OCI-LY7 (cell line): Measurements from ENCODE around the gene PRKD1. TPM values are rescaled to one million over a fixed set of nuclear protein-coding genes. Genes with fewer than 3 reads are reported as not detected.

Source experiments
- BruUV-seq: library from RNA; stranded (reverse); fragments of 400-500 nt; replicated peaks from 2 replicates; lab custom pipeline; 2021; lab: Mats Ljungman, UMichigan
- CTCF ChIA-PET: fragments of 300-600 bp; sonication (Branson Sonifier 250); formaldehyde crosslinking; loops from one replicate; lab custom pipeline; 2022; ENCODE audit warnings: antibody characterized with exemption; ENCODE audit not compliant: unreplicated experiment; lab: Charles Lee
- POLR2A ChIA-PET: fragments of 300-600 bp; sonication (Branson Sonifier 250); formaldehyde crosslinking; loops from one replicate; lab custom pipeline; 2022; ENCODE audit warnings: antibody characterized with exemption; lab: Charles Lee
- DNase-seq: peaks from one replicate; pipeline ENCODE4 v3.0.0-alpha.2; 2015; ENCODE audit warnings: low spot score
- H2AFZ ChIP-seq: fragments of 200-600 bp; sonication (generic), shearing (Covaris generic); 2 replicates; pipeline ENCODE4 v1.6.1; 2014; ENCODE audit warnings: mild to moderate bottlenecking, antibody characterized with exemption, low read length, moderate library complexity
- H3K27ac ChIP-seq: fragments of 200-600 bp; sonication (generic); 2 replicates; pipeline ENCODE4 v1.5.1; 2014; ENCODE audit warnings: mixed run types, low read depth, mild to moderate bottlenecking, moderate library complexity, low read length, inconsistent platforms; ENCODE audit not compliant: poor library complexity, severe bottlenecking
- H3K36me3 ChIP-seq: fragments of 200-600 bp; sonication (generic); 2 replicates; pipeline ENCODE4 v1.6.1; 2014; ENCODE audit warnings: mild to moderate bottlenecking, antibody characterized with exemption, low read length, moderate library complexity, mixed read lengths; ENCODE audit not compliant: insufficient read depth
- H3K4me1 ChIP-seq: fragments of 200-600 bp; sonication (generic); 2 replicates; pipeline ENCODE4 v1.5.1; 2014; ENCODE audit warnings: mild to moderate bottlenecking, low read length; ENCODE audit not compliant: insufficient read depth, poor library complexity, severe bottlenecking
- H3K4me2 ChIP-seq: fragments of 200-600 bp; sonication (generic); 2 replicates; pipeline ENCODE4 v1.6.1; 2014; ENCODE audit warnings: mild to moderate bottlenecking, low read length
- H3K4me3 ChIP-seq: fragments of 200-600 bp; sonication (generic); 2 replicates; pipeline ENCODE4 v1.5.1; 2014; ENCODE audit warnings: mild to moderate bottlenecking, low read depth, low read length; ENCODE audit not compliant: poor library complexity, severe bottlenecking
- H3K79me2 ChIP-seq: fragments of 200-600 bp; sonication (generic); 2 replicates; pipeline ENCODE4 v1.6.1; 2016; ENCODE audit warnings: low read depth, mild to moderate bottlenecking, low read length, moderate library complexity, mixed read lengths; ENCODE audit not compliant: insufficient read depth
- H3K9me2 ChIP-seq: fragments of 200-600 bp; sonication (generic); 2 replicates; pipeline ENCODE4 v1.6.1; 2016; ENCODE audit warnings: mild to moderate bottlenecking, low read length, mixed read lengths; ENCODE audit not compliant: insufficient read depth
- H3K9me3 ChIP-seq: fragments of 200-600 bp; sonication (generic); 2 replicates; pipeline ENCODE4 v1.6.1; 2014; ENCODE audit warnings: mild to moderate bottlenecking, mixed run types, low read length, mixed read lengths
- H4K20me1 ChIP-seq: fragments of 200-600 bp; sonication (generic); 2 replicates; pipeline ENCODE4 v1.6.1; 2014; ENCODE audit warnings: mild to moderate bottlenecking, antibody characterized with exemption, low read length, moderate library complexity, mixed read lengths; ENCODE audit not compliant: insufficient read depth
- EZH2phosphoT487 ChIP-seq: fragments of 200-600 bp; sonication (generic); IDR thresholded peaks from 2 replicates; pipeline ENCODE4 v1.6.1; 2018; ENCODE audit warnings: low read depth, borderline replicate concordance, mild to moderate bottlenecking, mixed run types, antibody characterized with exemption, low read length, moderate library complexity, mixed read lengths
- intact Hi-C: fragments of 100-400 bp; cut with micrococcal nuclease; formaldehyde crosslinking; loops from one replicate; pipeline ENCODE4 v1.10.0; 2022; ENCODE audit not compliant: unreplicated experiment
- total RNA-seq, 2 experiments: library from RNA; depleted of rRNA in 1 of 2; stranded (reverse); fragments of >200 nt in 1 of 2; shearing (Covaris generic) in 1 of 2; gene quantifications; 2 replicates each; pipeline ENCODE4 v1.2.3, GENCODE V29; 2014 to 2022
- TF ChIP-seq, protein P1 (sequence below): fragments of 200-600 bp; sonication (generic); conservative IDR thresholded peaks from 2 replicates; pipeline ENCODE4 v1.5.1; 2014; ENCODE audit warnings: mild to moderate bottlenecking, antibody characterized with exemption, low read length, moderate library complexity, mixed read lengths

Gene PRKD1
- total RNA-seq, 2 experiments from 2014 or later: not detected

DNA sequence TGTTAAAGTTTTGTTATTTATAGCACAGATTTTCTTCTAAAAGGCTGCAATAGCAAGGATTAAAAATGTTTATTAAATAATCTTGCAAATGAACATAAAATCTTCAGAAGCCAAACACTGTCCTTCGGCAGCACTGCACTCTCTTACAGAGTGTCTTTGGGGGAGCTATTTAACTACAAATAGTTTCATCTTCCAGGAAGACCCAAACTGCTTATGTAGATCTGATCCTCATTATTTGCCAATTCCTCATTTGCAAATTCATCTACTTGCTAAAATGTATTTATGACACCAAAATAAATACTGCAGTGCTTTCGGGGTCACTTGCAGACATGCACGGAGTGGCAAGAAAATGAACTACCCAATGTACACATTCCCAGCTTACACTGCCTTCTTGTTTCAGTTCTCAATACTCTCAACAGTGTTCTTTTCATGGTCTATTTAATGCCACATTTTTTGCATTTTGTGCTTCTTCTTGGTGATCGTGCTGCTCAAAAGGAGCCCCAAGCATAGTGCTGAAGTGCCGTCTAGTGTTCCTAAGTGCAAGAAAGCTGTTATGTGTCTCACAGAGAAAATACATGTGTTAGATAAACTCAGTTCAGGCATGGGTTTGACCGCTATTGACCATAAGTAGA lies 128.1 kb downstream of the PRKD1 start:
- Histone ChIP-seq H3K27ac (no peak overlapping the region), H4K20me1 (no peaks in the 10 kb centered on the region), H3K4me3 (no peak overlapping the region), H3K9me2 (no peaks in the 10 kb centered on the region), H3K4me2 (no peak overlapping the region), H3K9me3 (no peaks in the 10 kb centered on the region), H3K4me1 (no peaks in the 10 kb centered on the region), H3K79me2 (no peaks in the 10 kb centered on the region), H2AFZ (no peak overlapping the region), H3K36me3 (no peaks in the 10 kb centered on the region)
- ChIA-PET POLR2A (interaction anchor here (0.6 kb wide), 1 partner anchor 58 kb away, joined by 3 read pairs; no protein-coding TSS in a partner anchor), CTCF (no interaction called here)
- no peak for DNase-seq
- TF ChIP-seq, protein P1, sequence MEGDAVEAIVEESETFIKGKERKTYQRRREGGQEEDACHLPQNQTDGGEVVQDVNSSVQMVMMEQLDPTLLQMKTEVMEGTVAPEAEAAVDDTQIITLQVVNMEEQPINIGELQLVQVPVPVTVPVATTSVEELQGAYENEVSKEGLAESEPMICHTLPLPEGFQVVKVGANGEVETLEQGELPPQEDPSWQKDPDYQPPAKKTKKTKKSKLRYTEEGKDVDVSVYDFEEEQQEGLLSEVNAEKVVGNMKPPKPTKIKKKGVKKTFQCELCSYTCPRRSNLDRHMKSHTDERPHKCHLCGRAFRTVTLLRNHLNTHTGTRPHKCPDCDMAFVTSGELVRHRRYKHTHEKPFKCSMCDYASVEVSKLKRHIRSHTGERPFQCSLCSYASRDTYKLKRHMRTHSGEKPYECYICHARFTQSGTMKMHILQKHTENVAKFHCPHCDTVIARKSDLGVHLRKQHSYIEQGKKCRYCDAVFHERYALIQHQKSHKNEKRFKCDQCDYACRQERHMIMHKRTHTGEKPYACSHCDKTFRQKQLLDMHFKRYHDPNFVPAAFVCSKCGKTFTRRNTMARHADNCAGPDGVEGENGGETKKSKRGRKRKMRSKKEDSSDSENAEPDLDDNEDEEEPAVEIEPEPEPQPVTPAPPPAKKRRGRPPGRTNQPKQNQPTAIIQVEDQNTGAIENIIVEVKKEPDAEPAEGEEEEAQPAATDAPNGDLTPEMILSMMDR: no peak
- TF ChIP-seq EZH2phosphoT487: no peak
- BruUV-seq: no TSS peak
- intact Hi-C loops: no loop called here

DNA sequence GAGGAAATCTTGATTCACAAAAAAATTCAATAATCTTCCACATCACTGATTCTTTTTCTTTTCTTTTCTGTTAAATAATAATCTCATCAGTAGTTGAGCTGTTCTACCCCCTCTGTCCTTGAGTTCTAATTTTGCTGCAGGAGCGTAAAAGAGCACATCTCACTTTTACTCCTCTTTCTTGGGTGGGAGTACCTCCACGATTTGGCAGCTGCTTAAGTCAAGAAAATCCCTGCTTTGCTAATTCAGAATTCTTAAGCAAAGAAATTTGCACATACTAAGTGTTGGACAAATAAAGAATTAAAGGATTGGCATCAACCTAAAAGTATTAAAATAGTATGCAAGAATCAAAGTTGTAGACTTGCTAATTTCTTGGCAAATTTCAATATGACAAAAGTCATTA lies 128.8 kb downstream of the PRKD1 start:
- Histone ChIP-seq H3K79me2 (no peaks in the 10 kb centered on the region), H3K4me1 (no peaks in the 10 kb centered on the region), H3K4me2 (no peak overlapping the region), H3K36me3 (no peaks in the 10 kb centered on the region), H3K27ac (no peak overlapping the region), H3K4me3 (no peak overlapping the region), H2AFZ (no peak overlapping the region), H3K9me2 (no peaks in the 10 kb centered on the region), H4K20me1 (no peaks in the 10 kb centered on the region), H3K9me3 (no peaks in the 10 kb centered on the region)
- CTCF ChIA-PET: no interaction called here
- no peak for DNase-seq
- no TSS peak for BruUV-seq
- POLR2A ChIA-PET: interaction anchor here (1.0 kb wide), 1 partner anchor 35 kb away, joined by 3 read pairs; no protein-coding TSS in a partner anchor
- TF ChIP-seq, protein P1: no peak
- TF ChIP-seq EZH2phosphoT487: no peak
- intact Hi-C loops: no loop called here

DNA sequence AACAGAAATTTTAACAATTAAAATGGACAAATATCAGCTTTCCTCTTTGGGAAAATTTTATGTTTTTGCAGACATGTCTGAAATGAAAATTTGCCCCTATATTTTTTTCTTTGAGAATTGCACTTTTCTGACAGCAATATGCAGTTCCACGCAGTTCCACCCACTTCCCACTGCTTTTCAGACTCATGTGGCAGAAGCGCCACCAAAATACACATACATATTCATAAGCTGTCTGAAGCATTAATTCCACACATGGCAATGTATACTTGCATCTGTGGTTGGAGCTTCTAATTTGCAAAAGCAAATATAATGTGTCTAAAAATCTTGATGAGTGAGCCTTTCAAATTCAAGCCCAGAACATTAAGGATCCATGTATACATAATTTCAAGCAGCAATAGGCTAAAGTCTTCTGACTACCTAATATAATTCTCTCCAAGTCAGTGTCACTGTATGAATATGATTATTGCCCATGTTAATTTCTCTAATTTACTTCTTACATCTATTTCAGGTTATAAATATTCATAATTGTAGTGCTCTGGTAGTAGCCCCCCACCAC lies 129.5 kb downstream of the PRKD1 start:
- no peaks in the 10 kb centered on the region for H4K20me1 ChIP-seq
- H3K79me2 ChIP-seq: no peaks in the 10 kb centered on the region
- intact Hi-C loops: no loop called here
- no TSS peak for BruUV-seq
- no peak overlapping the region for H2AFZ ChIP-seq
- H3K36me3 ChIP-seq: no peaks in the 10 kb centered on the region
- ChIA-PET POLR2A (interaction anchor here (1.0 kb wide), 1 partner anchor 36 kb away, joined by 3 read pairs; no protein-coding TSS in a partner anchor), CTCF (no interaction called here)
- H3K9me2 ChIP-seq: no peaks in the 10 kb centered on the region
- TF ChIP-seq, protein P1: no peak
- TF ChIP-seq EZH2phosphoT487: no peak
- no peaks in the 10 kb centered on the region for H3K9me3 ChIP-seq
- H3K4me2 ChIP-seq: no peak overlapping the region
- H3K27ac ChIP-seq: no peak overlapping the region
- DNase-seq: no peak
- H3K4me3 ChIP-seq: no peak overlapping the region
- no peaks in the 10 kb centered on the region for H3K4me1 ChIP-seq
